Measurements from ENCODE around the gene KLK3. TPM values are rescaled to one million over a fixed set of nuclear protein-coding genes. Genes with fewer than 3 reads are reported as not detected.

The KLK3 gene
- total and polyA plus RNA-seq, 2 of the 13 experiments (the other 11 are each of a cell fraction or from before 2014, with no cell fraction given) = not detected

DNA sequence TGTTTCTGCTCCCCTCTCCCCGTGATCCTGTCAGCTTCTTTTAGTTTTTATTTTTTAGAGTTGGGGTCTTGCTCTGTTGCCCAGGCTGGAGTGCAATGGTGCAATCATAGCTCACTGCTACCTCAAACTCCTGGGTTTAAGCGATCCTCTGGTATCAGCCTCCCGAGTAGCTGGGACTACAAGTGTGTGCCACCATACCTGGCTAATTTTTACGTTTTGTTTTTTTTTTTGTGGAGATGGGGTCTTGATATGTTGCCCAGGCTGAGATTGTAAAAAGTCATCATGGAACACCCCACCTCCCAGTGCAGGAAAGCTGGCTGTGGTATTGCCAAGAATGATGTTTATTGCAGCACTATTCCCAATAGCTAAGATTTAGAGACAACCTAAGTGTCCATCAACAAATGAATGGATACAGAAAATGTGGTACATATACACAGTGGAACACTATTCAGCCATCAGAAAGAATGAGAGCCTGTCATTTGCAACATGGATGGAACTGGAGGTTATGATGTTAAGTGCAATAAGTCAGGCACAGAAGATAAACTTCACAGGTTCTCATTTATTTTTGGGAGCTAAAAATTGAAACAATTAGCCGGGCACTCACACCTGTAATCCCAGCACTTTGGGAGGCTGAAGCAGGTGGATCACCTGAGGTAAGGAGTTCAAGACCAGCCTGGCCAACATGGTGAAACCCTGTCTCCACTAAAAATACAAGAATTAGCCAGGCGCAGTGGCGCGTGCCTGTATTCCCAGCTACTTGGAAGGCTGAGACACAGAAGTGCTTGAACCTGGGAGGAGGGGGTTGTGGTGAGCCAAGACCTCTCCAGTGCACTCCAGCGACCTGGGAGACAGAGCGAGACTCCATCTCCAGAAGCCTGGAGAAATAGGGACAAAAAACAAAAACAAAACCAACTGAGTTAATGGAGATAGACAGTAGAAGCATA is 14.7 kb upstream of the KLK3 start:
- Histone ChIP-seq H4K20me1 (ENCODE audit: insufficient read depth, low read length) (no peaks in the 10 kb centered on the region), H3K36me3 (replicated peaks in 1 of 2; ENCODE audit: control insufficient read depth in 1 of 2, insufficient read depth in 2 of 2, low read length in 2 of 2) (no peaks in the 10 kb centered on the region), H3K27ac (ENCODE audit: extremely low read length, insufficient read depth, low read length) (no peak overlapping the region), H3K4me3 (replicated peaks in 1 of 3; ENCODE audit: insufficient read depth in 1 of 3, low read depth in 2 of 3, low read length in 3 of 3) (no peak overlapping the region), H2AFZ (ENCODE audit: low read length) (no peak overlapping the region), H3K79me2 (ENCODE audit: insufficient read depth, low read length) (no peaks in the 10 kb centered on the region), H3K9ac (ENCODE audit: insufficient read depth, low read depth, low read length) (no peak overlapping the region), H3K9me3 (ENCODE audit: low read length) (no peaks in the 10 kb centered on the region), H3K4me1 (ENCODE audit: insufficient read depth, low read length) (peaks cover 15% of the 10 kb centered on the region), H3K27me3 (ENCODE audit: control insufficient read depth in 1 of 2, insufficient read depth in 2 of 2, low read length in 2 of 2) (peaks cover 0 to 16% of the 10 kb centered on the region in 2 experiments; a peak in 2 of 5 replicates), H3K4me2 (ENCODE audit: low read depth, low read length) (no peak overlapping the region)
- ATAC-seq (no peak), DNase-seq (ENCODE audit: low spot score) (no peak), FAIRE-seq (no peak)
- WGBS (ENCODE audit: low lambda C conversion rate) = 48% methylated on average over 10 of the region's 10 CpGs
- POLR2A ChIA-PET = no interaction called here
- BruUV-seq (replicated peaks) = no TSS peak
- intact Hi-C loops (cut with micrococcal nuclease; ENCODE audit: unreplicated experiment) = no loop called here
- TF ChIP-seq TBX3 (IDR thresholded peaks at IDR 0.05; ENCODE audit: borderline replicate concordance) = no peak
- TF ChIP-seq ZNF121 (CRISPR knock-in tag; IDR thresholded peaks at IDR 0.05) = peak; percentile 67
- CTCF ChIA-PET (ENCODE audit: low intra/inter-chr PET ratio, low total read pairs) = no interaction called here
- in situ Hi-C loops (cut with HindIII; ENCODE audit: extremely low pct_ligation_motif_present, low pct_unique_long_range_greater_than_20kb) = no loop called here

DNA sequence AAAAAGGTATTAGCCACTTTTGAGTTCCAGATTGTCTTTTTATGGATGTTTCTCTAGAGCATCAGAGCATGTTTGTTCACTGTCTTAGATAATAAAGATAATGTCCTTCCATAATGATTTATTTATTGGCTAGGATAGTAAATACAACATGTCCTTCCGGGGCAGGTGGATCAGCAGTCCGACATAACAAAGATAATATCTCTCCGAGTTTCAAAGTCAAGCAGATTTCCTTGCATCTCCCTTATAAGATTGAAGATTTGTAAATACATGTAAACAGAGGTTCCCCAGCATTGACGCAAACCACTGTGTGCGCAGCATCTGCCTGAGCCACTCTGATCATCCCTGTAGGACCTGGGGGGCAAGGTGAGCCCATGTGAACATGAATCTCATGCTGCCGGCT is 12.6 kb upstream of the KLK3 start:
- FAIRE-seq = no peak
- Histone ChIP-seq H2AFZ (ENCODE audit: low read length) (no peak overlapping the region), H3K27ac (ENCODE audit: extremely low read length, insufficient read depth, low read length) (no peak overlapping the region), H3K9ac (ENCODE audit: insufficient read depth, low read depth, low read length) (no peak overlapping the region), H3K27me3 (ENCODE audit: control insufficient read depth in 1 of 2, insufficient read depth in 2 of 2, low read length in 2 of 2) (peaks cover 0 to 4% of the 10 kb centered on the region in 2 experiments; a peak in 2 of 5 replicates), H3K9me3 (ENCODE audit: low read length) (no peaks in the 10 kb centered on the region), H3K36me3 (replicated peaks in 1 of 2; ENCODE audit: control insufficient read depth in 1 of 2, insufficient read depth in 2 of 2, low read length in 2 of 2) (no peaks in the 10 kb centered on the region), H3K4me1 (ENCODE audit: insufficient read depth, low read length) (no peaks in the 10 kb centered on the region), H3K4me2 (ENCODE audit: low read depth, low read length) (no peak overlapping the region), H3K79me2 (ENCODE audit: insufficient read depth, low read length) (no peaks in the 10 kb centered on the region), H4K20me1 (ENCODE audit: insufficient read depth, low read length) (no peaks in the 10 kb centered on the region), H3K4me3 (replicated peaks in 1 of 3; ENCODE audit: insufficient read depth in 1 of 3, low read depth in 2 of 3, low read length in 3 of 3) (no peak overlapping the region)
- POLR2A ChIA-PET = no interaction called here
- no TSS peak for BruUV-seq (replicated peaks)
- ATAC-seq = no peak
- WGBS (ENCODE audit: low lambda C conversion rate) = 13% methylated on average over 6 of the region's 6 CpGs
- in situ Hi-C loops (cut with HindIII; ENCODE audit: extremely low pct_ligation_motif_present, low pct_unique_long_range_greater_than_20kb) (no loop called here), intact Hi-C loops (cut with micrococcal nuclease; ENCODE audit: unreplicated experiment) (no loop called here)
- no peak for DNase-seq (ENCODE audit: low spot score)
- CTCF ChIA-PET (ENCODE audit: low intra/inter-chr PET ratio, low total read pairs) = no interaction called here
- TF ChIP-seq, protein P1, sequence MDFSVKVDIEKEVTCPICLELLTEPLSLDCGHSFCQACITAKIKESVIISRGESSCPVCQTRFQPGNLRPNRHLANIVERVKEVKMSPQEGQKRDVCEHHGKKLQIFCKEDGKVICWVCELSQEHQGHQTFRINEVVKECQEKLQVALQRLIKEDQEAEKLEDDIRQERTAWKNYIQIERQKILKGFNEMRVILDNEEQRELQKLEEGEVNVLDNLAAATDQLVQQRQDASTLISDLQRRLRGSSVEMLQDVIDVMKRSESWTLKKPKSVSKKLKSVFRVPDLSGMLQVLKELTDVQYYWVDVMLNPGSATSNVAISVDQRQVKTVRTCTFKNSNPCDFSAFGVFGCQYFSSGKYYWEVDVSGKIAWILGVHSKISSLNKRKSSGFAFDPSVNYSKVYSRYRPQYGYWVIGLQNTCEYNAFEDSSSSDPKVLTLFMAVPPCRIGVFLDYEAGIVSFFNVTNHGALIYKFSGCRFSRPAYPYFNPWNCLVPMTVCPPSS (IDR thresholded peaks at IDR 0.05) = no peak
- TF ChIP-seq SNAI1 (CRISPR knock-in tag; IDR thresholded peaks at IDR 0.05; ENCODE audit: borderline replicate concordance) (no peak), ZBTB4 (CRISPR knock-in tag; IDR thresholded peaks at IDR 0.05; ENCODE audit: borderline replicate concordance) (no peak), TBP (CRISPR knock-in tag; IDR thresholded peaks at IDR 0.05) (no peak), CAMTA2 (CRISPR knock-in tag; IDR thresholded peaks at IDR 0.05; ENCODE audit: borderline replicate concordance) (no peak), ZNF749 (CRISPR knock-in tag; IDR thresholded peaks at IDR 0.05; ENCODE audit: borderline replicate concordance) (no peak), AGO1 (IDR thresholded peaks at IDR 0.05; ENCODE audit: low read depth, low read length, poor library complexity, severe bottlenecking) (no peak), ZNF296 (CRISPR knock-in tag; conservative IDR thresholded peaks at IDR 0.05) (no peak)
- TF ChIP-seq, protein P2, sequence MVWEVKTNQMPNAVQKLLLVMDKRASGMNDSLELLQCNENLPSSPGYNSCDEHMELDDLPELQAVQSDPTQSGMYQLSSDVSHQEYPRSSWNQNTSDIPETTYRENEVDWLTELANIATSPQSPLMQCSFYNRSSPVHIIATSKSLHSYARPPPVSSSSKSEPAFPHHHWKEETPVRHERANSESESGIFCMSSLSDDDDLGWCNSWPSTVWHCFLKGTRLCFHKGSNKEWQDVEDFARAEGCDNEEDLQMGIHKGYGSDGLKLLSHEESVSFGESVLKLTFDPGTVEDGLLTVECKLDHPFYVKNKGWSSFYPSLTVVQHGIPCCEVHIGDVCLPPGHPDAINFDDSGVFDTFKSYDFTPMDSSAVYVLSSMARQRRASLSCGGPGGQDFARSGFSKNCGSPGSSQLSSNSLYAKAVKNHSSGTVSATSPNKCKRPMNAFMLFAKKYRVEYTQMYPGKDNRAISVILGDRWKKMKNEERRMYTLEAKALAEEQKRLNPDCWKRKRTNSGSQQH (CRISPR knock-in tag; IDR thresholded peaks at IDR 0.05; ENCODE audit: low read depth) = no peak

All from HepG2 (cell line).